K562 (cell line): Measurements from ENCODE around the gene APOBEC3A. TPM values are rescaled to one million over a fixed set of nuclear protein-coding genes. Genes with fewer than 3 reads are reported as not detected.
A peak's percentile ranks its signal among the peaks of the same experiment; 100 is the strongest.

Source experiments
- ARID1B ChIP-seq: fragments of 450-650 bp; IDR thresholded peaks from 2 replicates; pipeline ENCODE4 v1.6.1; 2016; ENCODE audit warnings: antibody characterized with exemption, mild to moderate bottlenecking, inconsistent platforms
- CBX3 ChIP-seq, 2 experiments: IDR thresholded peaks; 1 replicate in 1 of 2; 2 replicates in 1 of 2; pipeline ENCODE4 v1.6.1; 2012; ENCODE audit warnings: inconsistent platforms in 2 of 2, low read length in 2 of 2, borderline replicate concordance in 1 of 2, control low read depth in 1 of 2
- CHD2 ChIP-seq: IDR thresholded peaks from 2 replicates; pipeline ENCODE4 v1.6.1; 2011; ENCODE audit warnings: low read depth, low read length
- CTBP1 ChIP-seq: fragments of 450-650 bp; IDR thresholded peaks from 2 replicates; pipeline ENCODE4 v1.6.1; 2016; ENCODE audit warnings: borderline replicate concordance
- E2F5 ChIP-seq: sonication (generic); formaldehyde crosslinking; IDR thresholded peaks from 2 replicates; pipeline ENCODE4 v1.8.0; 2022; ENCODE audit warnings: mild to moderate bottlenecking, missing genetic modification reagents
- EGR1 ChIP-seq: fragments of 450-650 bp; conservative IDR thresholded peaks from 2 replicates; pipeline ENCODE4 v1.6.1; 2017; ENCODE audit warnings: mild to moderate bottlenecking
- NCOA2 ChIP-seq, 2 experiments: fragments of 450-650 bp; IDR thresholded peaks; 2 replicates each; pipeline ENCODE4 v1.6.1; 2018; ENCODE audit warnings: mild to moderate bottlenecking in 2 of 2, moderate library complexity in 1 of 2; ENCODE audit not compliant: partially characterized antibody in 2 of 2
- POLR2G ChIP-seq: fragments of 200-400 bp; formaldehyde crosslinking; IDR thresholded peaks from 2 replicates; pipeline ENCODE4 v1.6.1; 2017; ENCODE audit warnings: low read depth, mild to moderate bottlenecking, antibody characterized with exemption, low read length, moderate library complexity
- RAD21 ChIP-seq, 2 experiments: fragments of 250-450 bp in 1 of 2; fragments of 450-650 bp in 1 of 2; sonication (Bioruptor Pico) in 1 of 2; formaldehyde crosslinking in 1 of 2; IDR thresholded peaks in 1 of 2; conservative IDR thresholded peaks in 1 of 2; 2 replicates each; pipeline versions ENCODE4 v1.4.0 to v1.8.0; 2020 to 2022; ENCODE audit warnings: mild to moderate bottlenecking in 2 of 2, moderate library complexity in 1 of 2
- SMC3 ChIP-seq: conservative IDR thresholded peaks from 2 replicates; pipeline ENCODE4 v1.6.1; 2011; ENCODE audit warnings: low read depth, low read length, improper control_type of control experiment; ENCODE audit not compliant: insufficient read depth
- SPI1 ChIP-seq: IDR thresholded peaks from 2 replicates; pipeline ENCODE4 v1.6.1; 2011; ENCODE audit warnings: low read depth, low read length, control low read depth, borderline replicate concordance
- STAT5B ChIP-seq: fragments of 250-450 bp; sonication (Bioruptor Pico); IDR thresholded peaks from 2 replicates; pipeline ENCODE4 v1.8.0; 2021; ENCODE audit warnings: mild to moderate bottlenecking, inconsistent platforms
- ZNF274 ChIP-seq: IDR thresholded peaks from 2 replicates; pipeline ENCODE4 v1.6.1; 2011; ENCODE audit warnings: low read depth, mild to moderate bottlenecking, low read length, moderate library complexity, borderline replicate concordance
- ZNF445 ChIP-seq: fragments of 250-450 bp; sonication (Bioruptor Pico); IDR thresholded peaks from 2 replicates; pipeline ENCODE4 v1.4.0; 2020; ENCODE audit warnings: low read depth, mild to moderate bottlenecking, moderate library complexity
- ZNF449 ChIP-seq: fragments of 250-450 bp; sonication (Bioruptor Pico); IDR thresholded peaks from 2 replicates; pipeline ENCODE4 v1.8.0; 2022; ENCODE audit warnings: moderate library complexity, mild to moderate bottlenecking, inconsistent platforms
- polyA plus RNA-seq, 8 experiments: library from polyadenylated mRNA; depleted of rRNA in 4 of 8; stranded (reverse) in 5 of 8; unstranded in 3 of 8; fragments of >200 nt; fragmentation: Nextera tagmentation in 2 of 8; fragmentation: Illumina TruSeq in 1 of 8; extraction: Ambion mirVana in 2 of 8; extraction: Trizol in 1 of 8; gene quantifications; 2 replicates each; pipeline versions ENCODE4 v1.2.1 to v1.2.3, GENCODE V29; 2011 to 2014; ENCODE audit warnings: inconsistent platforms in 1 of 8, missing spikeins in 1 of 8
- total RNA-seq, 7 experiments: library from RNA; depleted of rRNA in 6 of 7; stranded (reverse); fragments of >200 nt in 6 of 7; fragmentation: Illumina TruSeq in 2 of 7; extraction: Trizol in 2 of 7; gene quantifications; 2 replicates each; pipeline versions ENCODE4 v1.2.1 to v1.2.3, GENCODE V29; 2011 to 2021; ENCODE audit warnings: low replicate concordance in 1 of 7
- TF ChIP-seq, protein P1 (sequence below): fragments of 450-650 bp; IDR thresholded peaks from 2 replicates; pipeline ENCODE4 v1.6.1; 2017; ENCODE audit warnings: antibody characterized with exemption, mild to moderate bottlenecking

Gene APOBEC3A
- total and polyA plus RNA-seq, 9 of the 15 experiments (the other 6 are each of a cell fraction or from before 2014, with no cell fraction given) = 0.04 TPM; not detected in 8

GRCh38 chr22:39003165-39003638 lies 45.8 kb downstream of the APOBEC3A start (continued):
- TF ChIP-seq SPI1 = peak; percentile 64; the same call in 1 of the 2 replicates
- peak; percentile 48 for TF ChIP-seq SMC3
- no peak for TF ChIP-seq CBX3 (IDR thresholded peaks at IDR 0.05; ENCODE audit: borderline replicate concordance in 1 of 2, low read length in 2 of 2)
- no peak for TF ChIP-seq ARID1B
- no peak for TF ChIP-seq ZNF274
- TF ChIP-seq EGR1 = no peak
- TF ChIP-seq E2F5 = no peak
- TF ChIP-seq CTBP1 = peak; percentile 28; the same call in 1 of the 2 replicates
- TF ChIP-seq POLR2G = no peak
- TF ChIP-seq RAD21 (CRISPR knock-in tag; conservative IDR thresholded peaks at IDR 0.05 in 1 of 2, IDR thresholded peaks at IDR 0.05 in 1 of 2) = peak; percentile 36 to 71
- no peak for TF ChIP-seq ZNF445
- no peak for TF ChIP-seq STAT5B (CRISPR knock-in tag)
- TF ChIP-seq NCOA2 (IDR thresholded peaks at IDR 0.05; ENCODE audit: partially characterized antibody in 2 of 2) = no peak
- TF ChIP-seq ZNF449 (CRISPR knock-in tag) = no peak
- TF ChIP-seq CHD2 = no peak
- TF ChIP-seq, protein P1, sequence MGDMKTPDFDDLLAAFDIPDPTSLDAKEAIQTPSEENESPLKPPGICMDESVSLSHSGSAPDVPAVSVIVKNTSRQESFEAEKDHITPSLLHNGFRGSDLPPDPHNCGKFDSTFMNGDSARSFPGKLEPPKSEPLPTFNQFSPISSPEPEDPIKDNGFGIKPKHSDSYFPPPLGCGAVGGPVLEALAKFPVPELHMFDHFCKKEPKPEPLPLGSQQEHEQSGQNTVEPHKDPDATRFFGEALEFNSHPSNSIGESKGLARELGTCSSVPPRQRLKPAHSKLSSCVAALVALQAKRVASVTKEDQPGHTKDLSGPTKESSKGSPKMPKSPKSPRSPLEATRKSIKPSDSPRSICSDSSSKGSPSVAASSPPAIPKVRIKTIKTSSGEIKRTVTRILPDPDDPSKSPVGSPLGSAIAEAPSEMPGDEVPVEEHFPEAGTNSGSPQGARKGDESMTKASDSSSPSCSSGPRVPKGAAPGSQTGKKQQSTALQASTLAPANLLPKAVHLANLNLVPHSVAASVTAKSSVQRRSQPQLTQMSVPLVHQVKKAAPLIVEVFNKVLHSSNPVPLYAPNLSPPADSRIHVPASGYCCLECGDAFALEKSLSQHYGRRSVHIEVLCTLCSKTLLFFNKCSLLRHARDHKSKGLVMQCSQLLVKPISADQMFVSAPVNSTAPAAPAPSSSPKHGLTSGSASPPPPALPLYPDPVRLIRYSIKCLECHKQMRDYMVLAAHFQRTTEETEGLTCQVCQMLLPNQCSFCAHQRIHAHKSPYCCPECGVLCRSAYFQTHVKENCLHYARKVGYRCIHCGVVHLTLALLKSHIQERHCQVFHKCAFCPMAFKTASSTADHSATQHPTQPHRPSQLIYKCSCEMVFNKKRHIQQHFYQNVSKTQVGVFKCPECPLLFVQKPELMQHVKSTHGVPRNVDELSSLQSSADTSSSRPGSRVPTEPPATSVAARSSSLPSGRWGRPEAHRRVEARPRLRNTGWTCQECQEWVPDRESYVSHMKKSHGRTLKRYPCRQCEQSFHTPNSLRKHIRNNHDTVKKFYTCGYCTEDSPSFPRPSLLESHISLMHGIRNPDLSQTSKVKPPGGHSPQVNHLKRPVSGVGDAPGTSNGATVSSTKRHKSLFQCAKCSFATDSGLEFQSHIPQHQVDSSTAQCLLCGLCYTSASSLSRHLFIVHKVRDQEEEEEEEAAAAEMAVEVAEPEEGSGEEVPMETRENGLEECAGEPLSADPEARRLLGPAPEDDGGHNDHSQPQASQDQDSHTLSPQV = no peak
